B cell (primary cell): ENCODE results near the gene GANC. TPM values are rescaled to one million over a fixed set of nuclear protein-coding genes. Genes with fewer than 3 reads are reported as not detected.
A peak's percentile ranks its signal among the peaks of the same experiment; 100 is the strongest.

Experiments
- ATAC-seq: fragments of 200-7000 bp; cut with Tn5 transposase; one replicate; pipeline ENCODE4 v1.10.0; 2021; ENCODE audit warnings: low read depth, mild to moderate bottlenecking, moderate number of reproducible peaks, moderate library complexity
- CTCF ChIA-PET: fragments of 350-600 bp; sonication (Branson Sonifier 250); formaldehyde crosslinking; loops from one replicate; lab custom pipeline; 2021; ENCODE audit warnings: antibody characterized with exemption, inconsistent platforms; lab: Charles Lee
- POLR2A ChIA-PET: fragments of 350-600 bp; sonication (Branson Sonifier 250); formaldehyde crosslinking; loops from one replicate; lab custom pipeline; 2021; ENCODE audit warnings: antibody characterized with exemption; lab: Charles Lee
- DNase-seq: peaks from one replicate; pipeline ENCODE4 v3.0.0; 2013
- H2AFZ ChIP-seq: 2 replicates; pipeline ENCODE4 v1.6.1; 2012; ENCODE audit warnings: mild to moderate bottlenecking, low read depth, low read length; ENCODE audit not compliant: insufficient read depth, poor library complexity, severe bottlenecking
- H3K27ac ChIP-seq, 2 donors: 1 replicate in 1 of 2; 2 replicates in 1 of 2; pipeline ENCODE4 v1.5.1; 2012 to 2013; ENCODE audit warnings: low read length in 2 of 2, mild to moderate bottlenecking in 2 of 2, moderate library complexity in 1 of 2
- H3K27me3 ChIP-seq, 4 experiments: fragments of 200-600 bp in 1 of 4; sonication (generic) in 1 of 4; replicated peaks in 1 of 4; 1 replicate in 2 of 4; 2 replicates in 2 of 4; pipeline versions ENCODE4 v1.6.1 to v1.7.0; 2013 to 2016; ENCODE audit warnings: low read length in 3 of 4, mild to moderate bottlenecking in 2 of 4, mixed read lengths in 1 of 4, moderate library complexity in 1 of 4; ENCODE audit not compliant: insufficient read depth in 4 of 4, control insufficient read depth in 3 of 4; ENCODE audit errors: control extremely low read depth in 1 of 4
- H3K36me3 ChIP-seq, 2 experiments: replicated peaks in 1 of 2; 1 replicate in 1 of 2; 2 replicates in 1 of 2; pipeline versions ENCODE4 v1.6.1 to v1.7.1; 2013; ENCODE audit warnings: low read length in 1 of 2; ENCODE audit not compliant: insufficient read depth in 2 of 2, control insufficient read depth in 1 of 2; ENCODE audit errors: control extremely low read depth in 1 of 2, extremely low read depth in 1 of 2
- H3K4me1 ChIP-seq, 2 donors: fragments of 200-600 bp in 1 of 2; sonication (generic) in 1 of 2; 1 replicate in 1 of 2; 2 replicates in 1 of 2; pipeline versions ENCODE4 v1.5.1 to v1.6.1; 2013 to 2017; ENCODE audit warnings: low read length in 2 of 2; ENCODE audit not compliant: control insufficient read depth in 2 of 2, insufficient read depth in 2 of 2
- H3K4me2 ChIP-seq: replicated peaks from 2 replicates; pipeline ENCODE3; 2012; ENCODE audit warnings: mild to moderate bottlenecking, low read depth, low read length; ENCODE audit not compliant: poor library complexity, severe bottlenecking
- H3K4me3 ChIP-seq, 5 experiments: fragments of 200-600 bp in 1 of 5; sonication (generic) in 1 of 5; 1 replicate in 3 of 5; 2 replicates in 2 of 5; pipeline versions ENCODE4 v1.5.1 to v1.7.0; 2011 to 2016; ENCODE audit warnings: low read length in 4 of 5, mild to moderate bottlenecking in 4 of 5, low read depth in 2 of 5, control low read depth in 1 of 5, moderate library complexity in 1 of 5; ENCODE audit not compliant: insufficient read depth in 1 of 5; ENCODE audit errors: control extremely low read depth in 1 of 5, extremely low read depth in 1 of 5
- H3K79me2 ChIP-seq: fragments of 200-600 bp; sonication (generic); one replicate; pipeline ENCODE4 v1.6.0; 2016; ENCODE audit warnings: low read length; ENCODE audit not compliant: control insufficient read depth, insufficient read depth
- H3K9ac ChIP-seq: fragments of 200-600 bp; sonication (generic); 2 replicates; pipeline ENCODE4 v1.6.1; 2017; ENCODE audit warnings: mild to moderate bottlenecking, low read length, moderate library complexity
- H3K9me3 ChIP-seq, 3 donors: one replicate each; pipeline versions ENCODE4 v1.6.1 to v1.7.1; 2013; ENCODE audit warnings: low read length in 2 of 3; ENCODE audit not compliant: control insufficient read depth in 2 of 3, insufficient read depth in 1 of 3; ENCODE audit errors: control extremely low read depth in 1 of 3
- H4K20me1 ChIP-seq: 2 replicates; pipeline ENCODE4 v1.6.0; 2012; ENCODE audit warnings: mild to moderate bottlenecking, low read length; ENCODE audit not compliant: insufficient read depth, control insufficient read depth, poor library complexity, severe bottlenecking
- H3K27ac Mint-ChIP-seq: one replicate; pipeline ENCODE4 v1.8.0; 2021; ENCODE audit warnings: mixed read lengths
- H3K27me3 Mint-ChIP-seq: one replicate; pipeline ENCODE4 v1.8.0; 2021; ENCODE audit warnings: mixed read lengths
- H3K4me1 Mint-ChIP-seq: one replicate; pipeline ENCODE4 v1.8.0; 2021; ENCODE audit warnings: mixed read lengths
- H3K4me3 Mint-ChIP-seq: one replicate; pipeline ENCODE4 v1.8.0; 2021; ENCODE audit warnings: mixed read lengths
- H3K9me3 Mint-ChIP-seq: one replicate; pipeline ENCODE4 v1.8.0; 2022; ENCODE audit warnings: mixed read lengths; ENCODE audit not compliant: insufficient read depth
- EZH2 ChIP-seq: IDR thresholded peaks from 2 replicates; pipeline ENCODE4 v1.6.1; 2012; ENCODE audit warnings: borderline replicate concordance, low read depth, mild to moderate bottlenecking, moderate library complexity, low read length; ENCODE audit not compliant: insufficient read depth, poor library complexity, severe bottlenecking
- WGBS: methylation state at CpG from one replicate; pipeline ENCODE4 v1.1.5; 2013; ENCODE audit warnings: missing lambda C conversion rate; ENCODE audit not compliant: insufficient coverage; 5-methylcytosine and 5-hydroxymethylcytosine counted together
- intact Hi-C: fragments of 100-400 bp; cut with micrococcal nuclease; formaldehyde crosslinking; loops from one replicate; pipeline ENCODE4 v1.10.0; 2022
- polyA minus RNA-seq: library from RNA; depleted of rRNA, polyadenylated mRNA; stranded (reverse); fragments of >200 nt; gene quantifications from 2 replicates; pipeline ENCODE4 v1.2.3, GENCODE V29; 2012
- polyA plus RNA-seq: library from polyadenylated mRNA; depleted of rRNA; stranded (reverse); fragments of >200 nt; gene quantifications from 2 replicates; pipeline ENCODE4 v1.2.3, GENCODE V29; 2012
- total RNA-seq, 2 donors: library from RNA; stranded (reverse); fragments of 120-200 nt in 1 of 2; gene quantifications; 1 replicate in 1 of 2; 2 replicates in 1 of 2; pipeline versions ENCODE4 v1.2.3 to v1.2.4, GENCODE V29; 2013 to 2022
- TF ChIP-seq, protein P1 (sequence below): fragments of 200-600 bp; IDR thresholded peaks from one replicate; pipeline ENCODE4 v1.8.0; 2022; ENCODE audit warnings: antibody characterized with exemption, mild to moderate bottlenecking

GANC gene, protein sequence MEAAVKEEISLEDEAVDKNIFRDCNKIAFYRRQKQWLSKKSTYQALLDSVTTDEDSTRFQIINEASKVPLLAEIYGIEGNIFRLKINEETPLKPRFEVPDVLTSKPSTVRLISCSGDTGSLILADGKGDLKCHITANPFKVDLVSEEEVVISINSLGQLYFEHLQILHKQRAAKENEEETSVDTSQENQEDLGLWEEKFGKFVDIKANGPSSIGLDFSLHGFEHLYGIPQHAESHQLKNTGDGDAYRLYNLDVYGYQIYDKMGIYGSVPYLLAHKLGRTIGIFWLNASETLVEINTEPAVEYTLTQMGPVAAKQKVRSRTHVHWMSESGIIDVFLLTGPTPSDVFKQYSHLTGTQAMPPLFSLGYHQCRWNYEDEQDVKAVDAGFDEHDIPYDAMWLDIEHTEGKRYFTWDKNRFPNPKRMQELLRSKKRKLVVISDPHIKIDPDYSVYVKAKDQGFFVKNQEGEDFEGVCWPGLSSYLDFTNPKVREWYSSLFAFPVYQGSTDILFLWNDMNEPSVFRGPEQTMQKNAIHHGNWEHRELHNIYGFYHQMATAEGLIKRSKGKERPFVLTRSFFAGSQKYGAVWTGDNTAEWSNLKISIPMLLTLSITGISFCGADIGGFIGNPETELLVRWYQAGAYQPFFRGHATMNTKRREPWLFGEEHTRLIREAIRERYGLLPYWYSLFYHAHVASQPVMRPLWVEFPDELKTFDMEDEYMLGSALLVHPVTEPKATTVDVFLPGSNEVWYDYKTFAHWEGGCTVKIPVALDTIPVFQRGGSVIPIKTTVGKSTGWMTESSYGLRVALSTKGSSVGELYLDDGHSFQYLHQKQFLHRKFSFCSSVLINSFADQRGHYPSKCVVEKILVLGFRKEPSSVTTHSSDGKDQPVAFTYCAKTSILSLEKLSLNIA (N-terminal part only)
- 122 and 131 TPM in 2 replicates for total RNA-seq
- total RNA-seq (2013), result 102 TPM
- 29.2 and 43.5 TPM in 2 replicates for polyA plus RNA-seq
- polyA minus RNA-seq, result 59.8 and 70.6 TPM in 2 replicates

DNA sequence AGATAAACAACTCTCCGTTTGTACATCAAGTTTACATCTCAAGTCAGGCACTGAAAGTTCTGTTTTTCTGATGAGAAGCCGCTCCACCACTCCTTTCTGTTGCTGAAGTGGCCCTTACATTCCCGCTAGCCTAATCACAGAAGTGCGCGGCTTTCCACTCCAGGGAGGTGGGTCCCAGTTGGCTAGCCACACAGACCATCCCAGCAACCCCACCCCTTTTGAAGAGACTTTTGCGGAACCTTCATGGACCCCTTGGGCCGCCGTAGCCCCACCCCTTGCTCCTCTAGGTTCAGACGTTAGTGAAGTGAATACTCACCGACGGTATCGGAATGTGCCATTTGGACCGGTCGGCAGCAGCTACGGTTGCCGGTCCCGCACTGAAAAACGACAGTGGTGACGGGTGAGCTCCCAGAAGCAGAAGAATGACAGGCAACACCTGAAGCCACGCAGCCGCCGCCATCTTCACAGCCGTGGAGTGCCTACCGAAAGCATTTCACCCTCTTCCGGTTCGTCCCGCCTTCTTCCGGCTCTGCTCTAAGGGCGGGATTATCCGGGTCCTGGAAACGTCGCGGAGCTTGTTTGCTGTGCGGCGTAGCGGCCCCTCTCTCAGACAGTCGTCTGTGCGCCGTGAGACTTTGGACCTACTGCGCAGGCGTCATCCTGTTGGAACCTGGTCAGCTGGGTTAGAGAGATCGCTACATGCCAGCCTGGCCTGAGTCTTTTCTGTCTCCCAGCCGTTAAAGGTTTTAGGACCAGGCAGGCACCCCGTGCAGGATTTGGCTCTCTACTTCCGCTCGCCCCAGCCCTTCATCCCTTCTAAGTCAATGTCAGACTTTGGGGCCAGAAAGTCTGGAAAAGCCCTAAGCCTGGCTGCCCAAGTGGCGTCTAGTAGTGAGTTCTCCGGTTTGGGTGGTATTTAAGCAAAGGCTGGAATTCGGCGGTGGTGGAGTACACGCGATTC is at the start of gene GANC, which contains the start of gene TMEM87A:
TSS of gene GANC (plus strand) at position 263 of the 961 bp plus-strand sequence. CDS start 1,281 bp downstream, outside the sequence.
TSS of gene TMEM87A (minus strand) at position 495 of the 961 bp plus-strand sequence. CDS start at position 460, 35 bp downstream.
- Mint-ChIP-seq H3K4me3 (peak within 1 kb of the TSS; percentile 90), H3K27ac (peak within 1 kb of the TSS; percentile 99), H3K9me3 (no peaks in the 10 kb centered on the region), H3K4me1 (peaks cover 55% of the 10 kb centered on the region), H3K27me3 (no peaks in the 10 kb centered on the region)
- H3K27ac ChIP-seq, result peak within 1 kb of the TSS; percentile 87 to 88
- DNase-seq (peak; percentile 97), ATAC-seq (peak; percentile 87)
- under 1% methylated on average over 50 of the region's 52 CpGs for WGBS
- H3K4me1 ChIP-seq, result peaks cover 26 to 28% of the 10 kb centered on the region in 2 donors
- peaks cover 85% of the 10 kb centered on the region for H3K79me2 ChIP-seq
- ChIA-PET CTCF (interaction anchor here (0.9 kb wide), 1 partner anchor 65 kb away, joined by 3 read pairs; no protein-coding TSS in a partner anchor), POLR2A (interaction anchor here (0.6 to 1.3 kb wide), 5 partner anchors 52 to 990 kb away, joined by 3 to 9 read pairs (median 4); no protein-coding TSS in a partner anchor)
- peaks cover 5% of the 10 kb centered on the region for H4K20me1 ChIP-seq
- peak within 1 kb of the TSS; percentile 88 to 100 (median 88) for H3K4me3 ChIP-seq
- no peaks in the 10 kb centered on the region for H3K9me3 ChIP-seq
- TF ChIP-seq, protein P1, sequence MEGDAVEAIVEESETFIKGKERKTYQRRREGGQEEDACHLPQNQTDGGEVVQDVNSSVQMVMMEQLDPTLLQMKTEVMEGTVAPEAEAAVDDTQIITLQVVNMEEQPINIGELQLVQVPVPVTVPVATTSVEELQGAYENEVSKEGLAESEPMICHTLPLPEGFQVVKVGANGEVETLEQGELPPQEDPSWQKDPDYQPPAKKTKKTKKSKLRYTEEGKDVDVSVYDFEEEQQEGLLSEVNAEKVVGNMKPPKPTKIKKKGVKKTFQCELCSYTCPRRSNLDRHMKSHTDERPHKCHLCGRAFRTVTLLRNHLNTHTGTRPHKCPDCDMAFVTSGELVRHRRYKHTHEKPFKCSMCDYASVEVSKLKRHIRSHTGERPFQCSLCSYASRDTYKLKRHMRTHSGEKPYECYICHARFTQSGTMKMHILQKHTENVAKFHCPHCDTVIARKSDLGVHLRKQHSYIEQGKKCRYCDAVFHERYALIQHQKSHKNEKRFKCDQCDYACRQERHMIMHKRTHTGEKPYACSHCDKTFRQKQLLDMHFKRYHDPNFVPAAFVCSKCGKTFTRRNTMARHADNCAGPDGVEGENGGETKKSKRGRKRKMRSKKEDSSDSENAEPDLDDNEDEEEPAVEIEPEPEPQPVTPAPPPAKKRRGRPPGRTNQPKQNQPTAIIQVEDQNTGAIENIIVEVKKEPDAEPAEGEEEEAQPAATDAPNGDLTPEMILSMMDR, result no peak
- TF ChIP-seq EZH2, result no peak
- peaks cover 1 to 24% of the 10 kb centered on the region in 2 experiments for H3K36me3 ChIP-seq
- intact Hi-C loops, result loop anchor here (2.0 to 10.0 kb wide), 7 partner anchors 54 to 856 kb away; partner anchors contain the start of genes EHD4, JMJD7, RTF1 and SNAP23
- H3K4me2 ChIP-seq, result peak within 1 kb of the TSS; percentile 79
- peak within 1 kb of the TSS; percentile 87 for H2AFZ ChIP-seq
- H3K27me3 ChIP-seq, result no peaks in the 10 kb centered on the region
- H3K9ac ChIP-seq, result peak within 1 kb of the TSS; percentile 79
